K562 (cell line): ENCODE data around the gene ACE. TPM values are rescaled to one million over a fixed set of nuclear protein-coding genes. Genes with fewer than 3 reads are reported as not detected.

Experiments used
- CBX8 ChIP-seq: fragments of 200-600 bp; sonication (generic); IDR thresholded peaks from 2 replicates; pipeline ENCODE4 v1.6.1; 2012; ENCODE audit warnings: borderline replicate concordance, mixed run types, low read depth, mild to moderate bottlenecking, moderate library complexity, mixed read lengths, low read length, control low read depth, inconsistent platforms; ENCODE audit not compliant: poor library complexity, severe bottlenecking; ENCODE audit errors: extremely low read depth
- KHSRP ChIP-seq: fragments of 450-650 bp; IDR thresholded peaks from 2 replicates; pipeline ENCODE4 v1.6.1; 2017
- NFE2 ChIP-seq: IDR thresholded peaks from 2 replicates; pipeline ENCODE4 v1.6.1; 2014; ENCODE audit warnings: antibody characterized with exemption, low read depth
- ZBTB8A ChIP-seq: fragments of 450-650 bp; IDR thresholded peaks from 2 replicates; pipeline ENCODE4 v1.6.1; 2018; ENCODE audit warnings: mild to moderate bottlenecking, moderate library complexity; ENCODE audit not compliant: partially characterized antibody
- ZFP1 ChIP-seq: fragments of 450-650 bp; formaldehyde crosslinking; IDR thresholded peaks from 2 replicates; pipeline ENCODE4 v1.4.0; 2020; ENCODE audit warnings: mild to moderate bottlenecking, mixed read lengths
- ZNF408 ChIP-seq: fragments of 250-450 bp; sonication (Bioruptor Pico); IDR thresholded peaks from 2 replicates; pipeline ENCODE4 v1.4.0; 2020; ENCODE audit warnings: low read depth, mild to moderate bottlenecking, moderate library complexity
- polyA plus RNA-seq, 8 experiments: library from polyadenylated mRNA; depleted of rRNA in 4 of 8; stranded (reverse) in 5 of 8; unstranded in 3 of 8; fragments of >200 nt; fragmentation: Nextera tagmentation in 2 of 8; fragmentation: Illumina TruSeq in 1 of 8; extraction: Ambion mirVana in 2 of 8; extraction: Trizol in 1 of 8; gene quantifications; 2 replicates each; pipeline versions ENCODE4 v1.2.1 to v1.2.3, GENCODE V29; 2011 to 2014; ENCODE audit warnings: inconsistent platforms in 1 of 8, missing spikeins in 1 of 8
- total RNA-seq, 7 experiments: library from RNA; depleted of rRNA in 6 of 7; stranded (reverse); fragments of >200 nt in 6 of 7; fragmentation: Illumina TruSeq in 2 of 7; extraction: Trizol in 2 of 7; gene quantifications; 2 replicates each; pipeline versions ENCODE4 v1.2.1 to v1.2.3, GENCODE V29; 2011 to 2021; ENCODE audit warnings: low replicate concordance in 1 of 7
- TF ChIP-seq, protein P1 (sequence below): fragments of 450-650 bp; IDR thresholded peaks from 2 replicates; pipeline ENCODE4 v1.7.1; 2018; ENCODE audit warnings: mild to moderate bottlenecking, low read depth; ENCODE audit not compliant: partially characterized antibody

ACE gene
- total and polyA plus RNA-seq, 9 of the 15 experiments (the other 6 are each of a cell fraction or from before 2014, with no cell fraction given) = 0.07 to 2.5 (median 0.47) TPM; not detected in 1

DNA sequence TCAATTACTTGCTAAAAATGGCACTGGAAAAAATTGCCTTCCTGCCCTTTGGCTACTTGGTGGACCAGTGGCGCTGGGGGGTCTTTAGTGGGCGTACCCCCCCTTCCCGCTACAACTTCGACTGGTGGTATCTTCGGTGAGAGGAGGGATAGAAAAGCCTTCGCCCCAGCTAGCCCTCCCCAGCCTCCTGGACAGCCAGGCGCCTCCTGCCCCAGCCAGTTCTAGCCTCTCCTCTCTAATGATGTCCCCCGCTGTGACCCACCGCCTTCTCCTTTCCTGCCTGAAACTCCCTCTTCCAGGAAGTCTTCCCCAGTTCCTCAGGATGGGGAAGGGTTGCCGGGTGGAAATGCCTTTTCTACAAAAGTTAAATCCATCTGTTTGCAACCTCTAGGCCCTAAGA, 6.2 kb downstream of the ACE start (continued):
- no peak for TF ChIP-seq ZNF408 (CRISPR knock-in tag)
- no peak for TF ChIP-seq NFE2
- no peak for TF ChIP-seq ZBTB8A
- TF ChIP-seq CBX8 = no peak
- TF ChIP-seq KHSRP = no peak
- no peak for TF ChIP-seq ZFP1 (CRISPR knock-in tag)
- TF ChIP-seq, protein P1, sequence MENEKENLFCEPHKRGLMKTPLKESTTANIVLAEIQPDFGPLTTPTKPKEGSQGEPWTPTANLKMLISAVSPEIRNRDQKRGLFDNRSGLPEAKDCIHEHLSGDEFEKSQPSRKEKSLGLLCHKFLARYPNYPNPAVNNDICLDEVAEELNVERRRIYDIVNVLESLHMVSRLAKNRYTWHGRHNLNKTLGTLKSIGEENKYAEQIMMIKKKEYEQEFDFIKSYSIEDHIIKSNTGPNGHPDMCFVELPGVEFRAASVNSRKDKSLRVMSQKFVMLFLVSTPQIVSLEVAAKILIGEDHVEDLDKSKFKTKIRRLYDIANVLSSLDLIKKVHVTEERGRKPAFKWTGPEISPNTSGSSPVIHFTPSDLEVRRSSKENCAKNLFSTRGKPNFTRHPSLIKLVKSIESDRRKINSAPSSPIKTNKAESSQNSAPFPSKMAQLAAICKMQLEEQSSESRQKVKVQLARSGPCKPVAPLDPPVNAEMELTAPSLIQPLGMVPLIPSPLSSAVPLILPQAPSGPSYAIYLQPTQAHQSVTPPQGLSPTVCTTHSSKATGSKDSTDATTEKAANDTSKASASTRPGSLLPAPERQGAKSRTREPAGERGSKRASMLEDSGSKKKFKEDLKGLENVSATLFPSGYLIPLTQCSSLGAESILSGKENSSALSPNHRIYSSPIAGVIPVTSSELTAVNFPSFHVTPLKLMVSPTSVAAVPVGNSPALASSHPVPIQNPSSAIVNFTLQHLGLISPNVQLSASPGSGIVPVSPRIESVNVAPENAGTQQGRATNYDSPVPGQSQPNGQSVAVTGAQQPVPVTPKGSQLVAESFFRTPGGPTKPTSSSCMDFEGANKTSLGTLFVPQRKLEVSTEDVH = no peak
